ENCODE data around the gene NFE2L2. TPM values are rescaled to one million over a fixed set of nuclear protein-coding genes. Genes with fewer than 3 reads are reported as not detected.
"Not testable (repeated sequence)": the region's sequence is repeated elsewhere in the genome, so short reads cannot be mapped to it uniquely, and the experiment has no call there.

Gene NFE2L2
- total RNA-seq, 1 experiment from 2014 or later, result 58.4 TPM

DNA sequence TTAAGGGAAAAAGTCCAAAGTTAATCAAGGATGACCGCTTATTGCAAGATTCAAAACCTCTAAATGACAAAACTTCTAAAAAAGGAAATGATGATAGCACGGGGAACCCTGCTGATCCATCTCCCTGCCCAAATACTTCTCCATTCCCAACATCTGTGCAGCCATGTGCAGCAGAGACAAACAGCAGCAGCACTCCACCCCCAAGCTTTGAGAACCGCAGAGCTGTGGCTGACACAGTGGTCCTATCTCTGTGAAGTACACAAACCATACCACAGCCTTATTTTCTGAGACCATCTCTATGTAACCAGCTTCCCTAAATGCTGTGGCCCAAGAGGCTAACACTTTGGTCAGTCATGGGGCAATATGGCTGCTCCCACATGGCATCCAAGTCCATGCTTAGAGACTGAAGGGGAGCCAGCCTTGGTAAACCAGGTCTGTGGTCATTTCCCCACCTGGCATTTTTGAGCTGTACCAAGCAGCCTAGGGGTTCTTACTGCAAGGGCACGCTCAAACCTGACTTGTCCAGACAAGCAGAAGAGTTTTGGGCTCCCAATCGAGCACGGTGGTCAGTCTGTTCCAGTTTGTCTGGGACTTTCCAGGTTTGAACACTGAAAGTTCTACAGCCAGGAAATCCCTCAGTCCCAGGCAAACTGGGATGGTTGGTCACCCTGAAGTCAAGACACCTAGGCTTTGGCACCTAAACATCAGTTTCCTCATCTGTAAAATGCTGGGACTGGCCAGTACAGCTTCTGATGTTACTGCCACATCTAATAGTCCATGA lies 17.1 kb upstream of the NFE2L2 start:
- DNase-seq (ENCODE audit: low read depth), result no peak

- DNase-seq (ENCODE audit: low read depth), result no peak
Measured at GRCh38 chr2:177279847-177280246, 15.3 kb upstream of the NFE2L2 start.

GRCh38 chr2:177275743-177276055 lies 11.2 kb upstream of the NFE2L2 start:
- DNase-seq (ENCODE audit: low read depth), result no peak

- DNase-seq (ENCODE audit: low read depth), result no peak
Measured at GRCh38 chr2:177275040-177275742, 10.7 kb upstream of the NFE2L2 start.

GRCh38 chr2:177273408-177273807 lies 8.9 kb upstream of the NFE2L2 start:
- DNase-seq (ENCODE audit: low read depth), result no peak

DNA sequence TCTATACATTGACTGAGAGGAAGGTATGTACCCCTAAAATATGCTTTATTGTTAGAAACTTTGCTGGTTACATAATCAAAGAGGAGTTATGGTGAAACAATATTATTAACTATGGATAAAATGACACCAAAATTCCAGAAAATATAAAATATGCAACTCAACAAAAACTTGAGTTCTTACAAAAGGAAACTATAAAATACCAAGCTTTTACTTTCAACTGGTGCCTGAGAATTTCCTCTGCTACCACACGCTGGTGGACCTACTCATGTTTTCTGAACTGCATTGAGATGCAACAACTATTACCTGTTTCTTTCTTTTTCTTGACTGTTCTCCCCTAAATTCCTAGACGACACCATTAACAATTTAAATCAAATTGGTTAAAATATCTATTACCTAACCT lies 8.2 kb upstream of the NFE2L2 start:
- DNase-seq (ENCODE audit: low read depth), result no peak

DNA sequence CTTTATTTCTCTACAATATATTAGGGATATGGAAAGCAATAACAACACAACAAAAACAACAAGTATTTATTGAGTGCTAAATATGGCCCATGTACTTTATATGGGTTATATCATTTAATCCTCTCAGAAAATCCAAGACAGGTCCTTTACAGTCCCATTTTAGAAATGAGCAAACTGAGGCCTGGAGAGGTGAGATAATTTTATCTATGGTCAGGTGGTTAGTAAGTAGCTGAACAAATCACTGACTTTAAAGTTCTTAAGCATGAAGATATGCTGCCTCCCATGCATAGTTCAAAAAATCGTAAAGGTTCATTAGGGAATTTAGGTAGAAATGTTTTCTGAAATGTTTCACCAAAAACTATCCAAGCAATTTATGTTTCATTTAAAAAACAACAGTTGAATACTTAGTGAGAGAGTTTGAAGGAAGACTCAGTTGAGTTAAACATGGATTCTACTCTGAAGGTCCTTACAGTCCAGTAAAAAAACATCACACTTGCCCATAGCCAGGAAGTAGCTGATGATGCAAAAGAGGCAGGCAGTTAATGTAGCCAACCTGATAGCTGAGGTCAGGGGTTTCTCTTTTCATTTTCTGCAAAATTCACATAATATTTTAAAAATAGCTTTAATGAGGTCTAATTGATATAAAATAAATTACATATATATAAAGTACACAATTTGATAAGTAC lies 7.6 kb upstream of the NFE2L2 start:
- DNase-seq (ENCODE audit: low read depth), result no peak

- no peak for DNase-seq (ENCODE audit: low read depth)
Measured at GRCh38 chr2:177270531-177270930, 6.0 kb upstream of the NFE2L2 start.

GRCh38 chr2:177268901-177269300 lies 4.4 kb upstream of the NFE2L2 start:
- no peak for DNase-seq (ENCODE audit: low read depth)

DNA sequence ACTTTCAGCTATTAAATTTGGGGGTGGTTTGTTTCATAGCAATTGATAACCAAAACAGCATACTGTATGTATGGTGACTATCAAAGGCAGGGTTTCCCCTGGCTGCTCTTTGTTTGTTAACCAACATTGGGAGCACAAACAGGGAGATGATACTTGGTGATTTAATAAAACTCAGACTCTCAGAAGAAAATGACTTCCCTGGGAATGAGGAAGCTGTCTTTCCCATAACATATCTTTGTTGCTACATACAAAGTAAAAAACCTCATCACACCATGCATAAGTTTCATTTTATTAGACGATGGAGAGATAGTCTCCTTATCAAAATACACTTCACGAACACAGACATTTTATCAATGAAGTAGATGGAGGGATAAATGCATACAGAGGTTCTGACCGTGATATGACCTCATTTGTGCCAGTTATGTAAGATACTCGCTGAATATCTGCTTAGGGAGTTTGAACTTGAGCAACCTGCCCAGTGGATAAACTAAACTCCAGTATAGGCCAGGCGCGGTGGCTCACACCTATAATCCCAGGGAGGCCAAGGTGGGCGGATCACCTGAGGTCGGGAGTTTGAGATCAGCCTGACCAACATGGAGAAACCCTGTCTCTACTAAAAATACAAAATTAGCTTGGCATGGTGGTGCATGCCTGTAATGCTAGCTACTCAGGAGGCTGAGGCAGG lies 3.8 kb upstream of the NFE2L2 start:
- no peak for DNase-seq (ENCODE audit: low read depth)

DNA sequence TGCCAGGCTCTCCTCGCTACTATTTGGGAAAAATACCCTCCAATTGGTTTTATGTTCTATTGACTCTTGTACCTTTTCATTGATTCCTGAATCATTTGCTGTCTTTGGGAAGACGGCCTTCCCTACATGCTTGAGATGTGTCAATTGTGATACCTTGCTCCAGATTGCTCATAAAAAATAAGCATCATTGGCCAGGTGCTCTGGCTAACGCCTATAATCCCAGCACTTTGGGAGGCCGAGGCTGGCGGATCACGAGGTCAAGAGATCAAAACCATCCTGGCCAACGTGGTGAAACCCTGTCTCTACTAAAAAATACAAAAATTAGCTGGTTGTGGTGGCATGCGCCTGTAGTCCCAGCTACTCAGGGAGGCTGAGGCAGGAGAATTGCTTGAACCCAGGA lies 2.4 kb upstream of the NFE2L2 start:
- not testable (repeated sequence) for DNase-seq (ENCODE audit: low read depth)

- no peak for DNase-seq (ENCODE audit: low read depth)
Measured at GRCh38 chr2:177265824-177266817, 1.6 kb upstream of the NFE2L2 start.

DNA sequence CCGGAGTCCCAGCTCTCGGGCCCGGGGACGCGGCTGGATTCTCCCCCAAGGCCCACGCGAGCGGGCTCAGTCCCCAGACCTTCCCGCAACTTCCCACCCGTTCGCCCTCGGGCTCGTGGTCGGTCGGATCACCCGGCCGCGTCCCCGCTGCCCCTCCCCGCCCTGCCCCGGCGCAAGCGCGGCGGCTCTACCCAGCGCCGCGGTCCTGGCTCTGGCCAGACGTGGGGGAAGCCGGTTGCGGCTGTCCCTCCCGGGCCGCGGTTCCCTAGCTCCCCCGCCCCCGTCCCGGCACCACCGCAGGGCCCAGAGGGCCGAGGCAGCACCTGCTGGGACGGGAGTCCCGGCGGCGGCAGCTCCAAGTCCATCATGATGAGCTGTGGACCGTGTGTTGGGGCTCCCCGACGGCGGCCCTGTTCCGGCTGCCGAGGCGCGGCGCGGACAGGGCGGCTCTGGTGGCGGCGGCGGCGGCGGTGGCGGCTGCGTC lies 276 bp downstream of the NFE2L2 start:
- no peak for DNase-seq (ENCODE audit: low read depth)

DNA sequence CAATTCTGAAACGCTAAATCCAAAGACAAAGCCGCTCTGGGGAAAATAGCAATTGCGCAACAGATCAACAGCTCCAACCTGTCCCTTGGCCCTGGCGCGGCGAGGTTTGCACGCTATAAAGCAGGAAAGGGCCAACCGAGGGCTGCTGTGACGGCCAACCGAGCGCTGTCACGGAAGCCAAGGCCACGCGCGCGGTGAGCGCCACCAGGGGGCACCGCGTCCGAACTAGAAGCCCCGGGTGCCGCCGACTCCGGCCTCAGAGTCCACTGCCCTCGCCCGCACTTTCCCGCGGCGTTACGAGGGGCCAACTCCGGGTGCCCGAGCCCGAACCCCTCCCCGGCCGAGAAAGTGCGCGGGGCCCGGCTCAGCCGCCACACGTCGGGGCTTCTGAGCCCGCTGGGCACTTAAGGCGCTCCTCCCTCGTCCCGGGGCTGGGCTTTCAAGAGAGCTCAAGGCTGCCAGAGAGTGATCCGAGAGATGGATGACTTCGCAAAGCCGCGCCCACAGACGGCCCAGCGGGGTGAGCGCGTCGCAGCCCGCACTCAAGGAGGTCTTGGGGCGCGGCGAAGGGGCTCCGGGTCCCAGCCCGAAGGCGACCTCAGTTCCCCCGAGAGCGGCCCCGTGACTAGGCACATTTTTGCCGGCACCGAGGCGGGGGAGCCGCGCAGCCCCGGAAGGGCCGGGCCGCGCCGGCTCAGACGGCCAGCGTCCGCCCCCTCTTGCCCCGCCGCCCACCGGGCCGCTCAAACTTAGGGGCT lies 897 bp downstream of the NFE2L2 start:
- DNase-seq (ENCODE audit: low read depth), result peak; percentile 98

DNA sequence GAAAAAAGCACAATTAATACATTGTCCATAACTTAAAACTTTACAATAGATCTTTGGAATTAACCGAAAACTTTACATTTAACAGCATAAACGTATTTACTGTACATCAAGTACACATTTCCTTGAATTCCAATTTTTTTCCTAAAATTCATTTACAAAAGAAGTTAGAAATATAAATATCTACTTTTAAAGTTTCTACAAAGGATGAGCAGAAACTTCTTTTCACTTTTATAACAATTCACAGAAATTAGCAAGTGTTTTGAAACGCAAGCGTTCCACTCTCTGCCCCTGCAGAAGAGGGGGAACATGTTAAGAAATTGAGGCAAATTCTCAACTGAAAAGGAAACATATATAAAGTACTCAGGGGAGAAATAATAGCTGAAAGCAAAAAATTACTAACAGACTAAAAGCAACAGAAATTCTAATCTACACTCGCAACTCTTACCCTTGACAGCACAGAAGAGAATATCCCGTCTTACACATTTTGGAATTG lies 1.5 kb downstream of the NFE2L2 start:
- DNase-seq (ENCODE audit: low read depth), result no peak

DNA sequence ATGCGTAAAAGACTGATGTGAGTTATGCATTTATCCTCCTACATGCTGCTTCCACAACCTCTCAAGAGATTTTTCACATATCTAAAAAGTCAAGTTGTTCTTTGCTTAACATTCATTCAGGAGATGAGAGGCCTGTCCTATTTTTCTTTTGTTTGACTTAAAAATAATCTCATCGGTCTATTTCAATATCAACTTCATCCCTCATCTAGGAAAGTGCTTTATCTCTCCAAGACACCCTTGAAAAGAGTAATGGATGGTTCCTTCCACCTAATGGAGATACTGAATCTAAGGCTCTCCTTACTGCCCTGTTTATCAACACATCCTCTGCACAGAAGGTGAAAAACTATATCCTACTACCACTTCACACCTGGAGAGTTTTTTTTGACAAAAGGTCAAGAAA lies 2.4 kb downstream of the NFE2L2 start:
- DNase-seq (ENCODE audit: low read depth), result no peak

- no peak for DNase-seq (ENCODE audit: low read depth)
Measured at GRCh38 chr2:177261116-177262060, 3.1 kb downstream of the NFE2L2 start.

DNA sequence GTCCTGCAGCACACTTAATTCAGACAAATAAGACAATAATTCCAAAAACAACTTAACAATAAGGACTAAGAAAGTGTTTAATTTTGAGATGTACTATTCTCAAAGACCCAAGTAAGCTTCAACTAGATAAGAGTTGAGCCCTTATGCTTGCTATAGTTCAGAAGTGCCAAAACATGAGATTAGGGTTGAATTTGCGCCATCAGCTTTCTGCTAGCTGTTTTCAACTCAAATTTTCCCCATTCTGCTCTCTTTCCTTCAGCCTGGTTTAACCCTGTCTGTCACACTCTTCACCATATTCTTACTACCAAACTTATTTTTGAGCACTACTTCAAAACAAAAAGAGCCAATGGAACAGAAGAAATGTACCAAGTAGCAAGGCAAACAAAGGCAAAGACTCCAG lies 4.1 kb downstream of the NFE2L2 start:
- no peak for DNase-seq (ENCODE audit: low read depth)

- no peak for DNase-seq (ENCODE audit: low read depth)
Measured at GRCh38 chr2:177258059-177258458, 6.5 kb downstream of the NFE2L2 start.

All from Daoy (cell line).